ENCODE results near the gene FGF4. TPM values are rescaled to one million over a fixed set of nuclear protein-coding genes. Genes with fewer than 3 reads are reported as not detected.

FGF4 gene
- total RNA-seq, 1 experiment from 2014 or later: not detected

DNA sequence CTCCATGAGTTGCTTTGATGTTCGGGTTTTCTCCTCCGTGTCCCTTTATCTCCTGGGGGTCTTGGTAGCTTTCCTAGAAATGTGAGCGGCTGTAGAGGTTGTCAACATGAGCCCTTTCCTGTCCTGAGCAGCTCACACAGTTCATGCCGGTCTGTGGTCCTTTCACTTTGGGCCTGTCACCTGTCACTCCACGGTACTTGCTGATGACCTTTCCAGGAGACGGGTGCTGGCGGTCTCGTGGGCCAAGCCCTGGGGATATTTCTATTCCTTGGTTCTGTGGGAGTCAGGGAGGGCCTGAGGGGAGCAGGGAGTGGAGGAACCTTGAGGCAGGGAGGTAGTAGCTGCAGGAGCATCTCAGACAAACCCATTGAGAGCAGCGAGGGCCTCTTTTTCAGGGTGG, 20.9 kb upstream of the FGF4 start:
- no peaks in the 10 kb centered on the region for H3K4me1 ChIP-seq
- no peaks in the 10 kb centered on the region for H3K9me3 Mint-ChIP-seq (ENCODE audit: unreplicated experiment)
- intact Hi-C loops (cut with micrococcal nuclease; ENCODE audit: unreplicated experiment): no loop called here
- no peaks in the 10 kb centered on the region for H3K36me3 ChIP-seq (ENCODE audit: control insufficient read depth, insufficient read depth, low read length)
- POLR2A ChIA-PET: no interaction called here
- H3K27ac Mint-ChIP-seq (ENCODE audit: unreplicated experiment): no peak overlapping the region
- no peaks in the 10 kb centered on the region for H3K27me3 ChIP-seq (replicated peaks; ENCODE audit: control insufficient read depth, insufficient read depth, low read length)
- no peaks in the 10 kb centered on the region for H3K4me1 Mint-ChIP-seq (ENCODE audit: low read depth, unreplicated experiment)
- TF ChIP-seq CTCF (IDR thresholded peaks at IDR 0.05; ENCODE audit: insufficient read depth in 1 of 2, low read depth in 1 of 2, low read length in 1 of 2, severe bottlenecking in 1 of 2, unreplicated experiment in 1 of 2): no peak
- peaks cover 4% of the 10 kb centered on the region for H3K27me3 Mint-ChIP-seq (ENCODE audit: insufficient read depth, unreplicated experiment)
- BruUV-seq (replicated peaks): no TSS peak
- no peak overlapping the region for H3K4me3 Mint-ChIP-seq (ENCODE audit: unreplicated experiment)
- H3K4me3 ChIP-seq (ENCODE audit: low read depth, low read length): no peak overlapping the region
- H3K9me3 ChIP-seq: peaks cover 4% of the 10 kb centered on the region; the same call in 1 of the 2 replicates
- no peaks in the 10 kb centered on the region for H3K36me3 Mint-ChIP-seq (ENCODE audit: insufficient read depth, unreplicated experiment)
- no peak for DNase-seq
- CTCF ChIA-PET: no interaction called here

DNA sequence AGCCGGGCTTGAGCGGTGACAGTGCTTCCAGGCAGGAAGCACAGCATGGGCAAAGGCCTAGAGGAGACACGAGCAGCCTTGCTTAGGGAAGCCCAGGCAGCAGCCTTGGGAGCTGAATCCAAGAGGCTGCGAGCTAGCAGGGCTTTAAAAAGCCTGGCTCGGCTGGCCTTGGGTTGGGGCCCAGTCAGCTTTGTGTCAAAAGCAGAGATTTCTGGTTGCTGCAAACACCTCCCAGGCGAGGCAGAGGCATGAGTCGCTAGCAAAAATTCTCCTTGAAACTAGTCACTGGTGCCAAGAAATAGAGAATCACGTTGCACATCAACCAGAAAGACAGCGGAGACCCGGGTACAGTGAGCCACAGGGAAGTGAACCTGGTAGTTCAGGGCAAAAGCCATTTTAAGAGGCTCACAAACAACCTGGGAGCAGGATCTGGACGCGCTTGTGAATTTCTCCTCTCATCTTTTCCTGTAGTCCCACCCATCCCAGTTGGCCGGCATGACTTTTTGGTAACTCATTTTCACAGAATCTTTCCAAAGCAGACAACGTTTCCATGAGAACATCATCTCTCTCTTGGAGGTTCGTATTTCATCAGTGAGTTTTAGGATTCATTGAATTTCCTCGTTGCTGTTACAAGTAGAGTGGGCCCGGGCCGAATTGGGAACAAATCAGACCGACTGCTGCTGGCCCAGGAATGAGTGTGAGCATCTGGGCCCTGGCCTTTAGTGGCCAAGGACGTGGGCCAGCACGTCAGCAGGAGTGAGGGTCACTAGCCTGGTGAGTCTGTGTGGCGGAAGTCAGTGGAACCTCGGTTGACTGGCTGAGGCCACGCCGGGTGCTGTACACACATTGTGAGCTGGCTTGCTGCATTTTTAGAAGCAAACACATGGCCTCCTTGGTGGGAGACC, 16.4 kb upstream of the FGF4 start:
- Mint-ChIP-seq H3K4me3 (ENCODE audit: unreplicated experiment) (no peak overlapping the region), H3K4me1 (ENCODE audit: low read depth, unreplicated experiment) (no peaks in the 10 kb centered on the region), H3K27ac (ENCODE audit: unreplicated experiment) (no peak overlapping the region), H3K9me3 (ENCODE audit: unreplicated experiment) (no peaks in the 10 kb centered on the region), H3K27me3 (ENCODE audit: insufficient read depth, unreplicated experiment) (peaks cover 4% of the 10 kb centered on the region), H3K36me3 (ENCODE audit: insufficient read depth, unreplicated experiment) (no peaks in the 10 kb centered on the region)
- Histone ChIP-seq H3K36me3 (ENCODE audit: control insufficient read depth, insufficient read depth, low read length) (no peaks in the 10 kb centered on the region), H3K27me3 (replicated peaks; ENCODE audit: control insufficient read depth, insufficient read depth, low read length) (no peaks in the 10 kb centered on the region), H3K4me3 (ENCODE audit: low read depth, low read length) (no peak overlapping the region), H3K9me3 (no peaks in the 10 kb centered on the region), H3K4me1 (no peaks in the 10 kb centered on the region)
- ChIA-PET CTCF (no interaction called here), POLR2A (no interaction called here)
- intact Hi-C loops (cut with micrococcal nuclease; ENCODE audit: unreplicated experiment): no loop called here
- no TSS peak for BruUV-seq (replicated peaks)
- TF ChIP-seq CTCF (IDR thresholded peaks at IDR 0.05; ENCODE audit: insufficient read depth in 1 of 2, low read depth in 1 of 2, low read length in 1 of 2, severe bottlenecking in 1 of 2, unreplicated experiment in 1 of 2): no peak
- DNase-seq: no peak

GRCh38 chr11:69788956-69789355, 13.8 kb upstream of the FGF4 start:
- Histone ChIP-seq H3K27me3 (replicated peaks; ENCODE audit: control insufficient read depth, insufficient read depth, low read length) (no peaks in the 10 kb centered on the region), H3K9me3 (no peaks in the 10 kb centered on the region), H3K36me3 (ENCODE audit: control insufficient read depth, insufficient read depth, low read length) (no peaks in the 10 kb centered on the region), H3K4me1 (no peaks in the 10 kb centered on the region), H3K4me3 (ENCODE audit: low read depth, low read length) (no peak overlapping the region)
- ChIA-PET POLR2A (no interaction called here), CTCF (no interaction called here)
- no TSS peak for BruUV-seq (replicated peaks)
- no peak for TF ChIP-seq CTCF (IDR thresholded peaks at IDR 0.05; ENCODE audit: insufficient read depth in 1 of 2, low read depth in 1 of 2, low read length in 1 of 2, severe bottlenecking in 1 of 2, unreplicated experiment in 1 of 2)
- no peaks in the 10 kb centered on the region for H3K4me1 Mint-ChIP-seq (ENCODE audit: low read depth, unreplicated experiment)
- H3K27ac Mint-ChIP-seq (ENCODE audit: unreplicated experiment): no peak overlapping the region
- no peaks in the 10 kb centered on the region for H3K27me3 Mint-ChIP-seq (ENCODE audit: insufficient read depth, unreplicated experiment)
- intact Hi-C loops (cut with micrococcal nuclease; ENCODE audit: unreplicated experiment): no loop called here
- H3K4me3 Mint-ChIP-seq (ENCODE audit: unreplicated experiment): no peak overlapping the region
- no peak for DNase-seq
- no peaks in the 10 kb centered on the region for H3K9me3 Mint-ChIP-seq (ENCODE audit: unreplicated experiment)
- no peaks in the 10 kb centered on the region for H3K36me3 Mint-ChIP-seq (ENCODE audit: insufficient read depth, unreplicated experiment)
